ENCODE results near the gene NKAIN1. TPM values are rescaled to one million over a fixed set of nuclear protein-coding genes. Genes with fewer than 3 reads are reported as not detected.

The NKAIN1 gene
- total RNA-seq, 1 donor from 2014 or later, result not detected

- Histone ChIP-seq H3K9ac (ENCODE audit: low read depth in 1 of 3, low read length in 3 of 3) (no peak overlapping the region), H3K9me3 (ENCODE audit: control insufficient read depth in 3 of 3, low read length in 3 of 3) (no peaks in the 10 kb centered on the region), H3K36me3 (ENCODE audit: control insufficient read depth in 3 of 3, insufficient read depth in 3 of 3, low read length in 3 of 3) (no peaks in the 10 kb centered on the region), H3K27me3 (ENCODE audit: control insufficient read depth in 3 of 3, insufficient read depth in 3 of 3, low read length in 3 of 3) (peaks cover 0 to 10% (median 3%) of the 10 kb centered on the region in 3 donors), H3K4me3 (ENCODE audit: low read length in 3 of 3) (no peak overlapping the region), H3K27ac (ENCODE audit: low read depth, low read length) (no peak overlapping the region), H3K4me1 (ENCODE audit: control insufficient read depth in 3 of 3, insufficient read depth in 3 of 3, low read length in 3 of 3) (peaks cover 0 to 4% (median 4%) of the 10 kb centered on the region in 3 donors)
These were observed 18.6 kb downstream of the NKAIN1 start for GRCh38 chr1:31221072-31221471.

- Histone ChIP-seq H3K27ac (ENCODE audit: low read depth, low read length) (no peak overlapping the region), H3K4me1 (ENCODE audit: control insufficient read depth in 3 of 3, insufficient read depth in 3 of 3, low read length in 3 of 3) (peaks cover 5 to 12% (median 8%) of the 10 kb centered on the region in 3 donors), H3K9ac (ENCODE audit: low read depth in 1 of 3, low read length in 3 of 3) (no peak overlapping the region), H3K9me3 (ENCODE audit: control insufficient read depth in 3 of 3, low read length in 3 of 3) (no peaks in the 10 kb centered on the region), H3K4me3 (ENCODE audit: low read length in 3 of 3) (no peak overlapping the region), H3K27me3 (ENCODE audit: control insufficient read depth in 3 of 3, insufficient read depth in 3 of 3, low read length in 3 of 3) (peaks cover 0 to 8% (median under 1%) of the 10 kb centered on the region in 3 donors), H3K36me3 (ENCODE audit: control insufficient read depth in 3 of 3, insufficient read depth in 3 of 3, low read length in 3 of 3) (no peaks in the 10 kb centered on the region)
These were observed 20.2 kb downstream of the NKAIN1 start for GRCh38 chr1:31219489-31219888.

GRCh38 chr1:31218705-31219104 is 21.0 kb downstream of the NKAIN1 start:
- no peaks in the 10 kb centered on the region for H3K9me3 ChIP-seq (ENCODE audit: control insufficient read depth in 3 of 3, low read length in 3 of 3)

GRCh38 chr1:31216016-31216415 is 23.7 kb downstream of the NKAIN1 start:
- Histone ChIP-seq H3K36me3 (ENCODE audit: control insufficient read depth in 3 of 3, insufficient read depth in 3 of 3, low read length in 3 of 3) (no peaks in the 10 kb centered on the region), H3K4me1 (ENCODE audit: control insufficient read depth in 3 of 3, insufficient read depth in 3 of 3, low read length in 3 of 3) (peaks cover 5 to 12% (median 8%) of the 10 kb centered on the region in 3 donors), H3K9ac (ENCODE audit: low read depth in 1 of 3, low read length in 3 of 3) (peak overlapping the region in 1 of 3 donors; percentile 50), H3K27ac (ENCODE audit: low read depth, low read length) (no peak overlapping the region), H3K4me3 (ENCODE audit: low read length in 3 of 3) (no peak overlapping the region), H3K9me3 (ENCODE audit: control insufficient read depth in 3 of 3, low read length in 3 of 3) (no peaks in the 10 kb centered on the region), H3K27me3 (ENCODE audit: control insufficient read depth in 3 of 3, insufficient read depth in 3 of 3, low read length in 3 of 3) (no peaks in the 10 kb centered on the region)

More at GRCh38 chr1:31218705-31219104, 21.0 kb downstream of the NKAIN1 start:
- no peak overlapping the region for H3K4me3 ChIP-seq (ENCODE audit: low read length in 3 of 3)
- peaks cover 0 to 4% (median 0%) of the 10 kb centered on the region in 3 donors for H3K27me3 ChIP-seq (ENCODE audit: control insufficient read depth in 3 of 3, insufficient read depth in 3 of 3, low read length in 3 of 3)
- no peak overlapping the region for H3K27ac ChIP-seq (ENCODE audit: low read depth, low read length)
- H3K4me1 ChIP-seq (ENCODE audit: control insufficient read depth in 3 of 3, insufficient read depth in 3 of 3, low read length in 3 of 3), result peaks cover 5 to 12% (median 8%) of the 10 kb centered on the region in 3 donors
- H3K36me3 ChIP-seq (ENCODE audit: control insufficient read depth in 3 of 3, insufficient read depth in 3 of 3, low read length in 3 of 3), result no peaks in the 10 kb centered on the region
- no peak overlapping the region for H3K9ac ChIP-seq (ENCODE audit: low read depth in 1 of 3, low read length in 3 of 3)

GRCh38 chr1:31215065-31215570 is 24.6 kb downstream of the NKAIN1 start:
- Histone ChIP-seq H3K4me3 (ENCODE audit: low read length in 3 of 3) (no peak overlapping the region), H3K9me3 (ENCODE audit: control insufficient read depth in 3 of 3, low read length in 3 of 3) (no peaks in the 10 kb centered on the region), H3K36me3 (ENCODE audit: control insufficient read depth in 3 of 3, insufficient read depth in 3 of 3, low read length in 3 of 3) (no peaks in the 10 kb centered on the region), H3K4me1 (ENCODE audit: control insufficient read depth in 3 of 3, insufficient read depth in 3 of 3, low read length in 3 of 3) (peaks cover 5 to 12% (median 8%) of the 10 kb centered on the region in 3 donors), H3K9ac (ENCODE audit: low read depth in 1 of 3, low read length in 3 of 3) (no peak overlapping the region), H3K27me3 (ENCODE audit: control insufficient read depth in 3 of 3, insufficient read depth in 3 of 3, low read length in 3 of 3) (no peaks in the 10 kb centered on the region), H3K27ac (ENCODE audit: low read depth, low read length) (no peak overlapping the region)

- H3K9me3 ChIP-seq (ENCODE audit: control insufficient read depth in 3 of 3, low read length in 3 of 3), result no peaks in the 10 kb centered on the region
- no peak overlapping the region for H3K4me3 ChIP-seq (ENCODE audit: low read length in 3 of 3)
- no peaks in the 10 kb centered on the region for H3K36me3 ChIP-seq (ENCODE audit: control insufficient read depth in 3 of 3, insufficient read depth in 3 of 3, low read length in 3 of 3)
- H3K9ac ChIP-seq (ENCODE audit: low read depth in 1 of 3, low read length in 3 of 3), result no peak overlapping the region
- H3K27me3 ChIP-seq (ENCODE audit: control insufficient read depth in 3 of 3, insufficient read depth in 3 of 3, low read length in 3 of 3), result no peaks in the 10 kb centered on the region
- H3K27ac ChIP-seq (ENCODE audit: low read depth, low read length), result no peak overlapping the region
- H3K4me1 ChIP-seq (ENCODE audit: control insufficient read depth in 3 of 3, insufficient read depth in 3 of 3, low read length in 3 of 3), result peaks cover 5 to 12% (median 8%) of the 10 kb centered on the region in 3 donors
These were observed 25.2 kb downstream of the NKAIN1 start for GRCh38 chr1:31214316-31215064.

- H3K36me3 ChIP-seq (ENCODE audit: control insufficient read depth in 3 of 3, insufficient read depth in 3 of 3, low read length in 3 of 3), result no peaks in the 10 kb centered on the region
- no peaks in the 10 kb centered on the region for H3K9me3 ChIP-seq (ENCODE audit: control insufficient read depth in 3 of 3, low read length in 3 of 3)
- H3K9ac ChIP-seq (ENCODE audit: low read depth in 1 of 3, low read length in 3 of 3), result no peak overlapping the region
- H3K4me3 ChIP-seq (ENCODE audit: low read length in 3 of 3), result no peak overlapping the region
- no peaks in the 10 kb centered on the region for H3K27me3 ChIP-seq (ENCODE audit: control insufficient read depth in 3 of 3, insufficient read depth in 3 of 3, low read length in 3 of 3)
- H3K4me1 ChIP-seq (ENCODE audit: control insufficient read depth in 3 of 3, insufficient read depth in 3 of 3, low read length in 3 of 3), result peaks cover 0 to 7% (median 2%) of the 10 kb centered on the region in 3 donors
- no peak overlapping the region for H3K27ac ChIP-seq (ENCODE audit: low read depth, low read length)
These were observed 31.2 kb downstream of the NKAIN1 start for GRCh38 chr1:31208361-31208945.

GRCh38 chr1:31207569-31207968 is 32.1 kb downstream of the NKAIN1 start:
- H3K27ac ChIP-seq (ENCODE audit: low read depth, low read length), result no peak overlapping the region
- H3K4me3 ChIP-seq (ENCODE audit: low read length in 3 of 3), result no peak overlapping the region
- peaks cover 0 to 7% (median 2%) of the 10 kb centered on the region in 3 donors for H3K4me1 ChIP-seq (ENCODE audit: control insufficient read depth in 3 of 3, insufficient read depth in 3 of 3, low read length in 3 of 3)
- H3K9me3 ChIP-seq (ENCODE audit: control insufficient read depth in 3 of 3, low read length in 3 of 3), result no peaks in the 10 kb centered on the region
- H3K36me3 ChIP-seq (ENCODE audit: control insufficient read depth in 3 of 3, insufficient read depth in 3 of 3, low read length in 3 of 3), result no peaks in the 10 kb centered on the region
- no peaks in the 10 kb centered on the region for H3K27me3 ChIP-seq (ENCODE audit: control insufficient read depth in 3 of 3, insufficient read depth in 3 of 3, low read length in 3 of 3)
- H3K9ac ChIP-seq (ENCODE audit: low read depth in 1 of 3, low read length in 3 of 3), result peak overlapping the region in 1 of 3 donors; percentile 6

- H3K36me3 ChIP-seq (ENCODE audit: control insufficient read depth in 3 of 3, insufficient read depth in 3 of 3, low read length in 3 of 3), result no peaks in the 10 kb centered on the region
- no peaks in the 10 kb centered on the region for H3K27me3 ChIP-seq (ENCODE audit: control insufficient read depth in 3 of 3, insufficient read depth in 3 of 3, low read length in 3 of 3)
- no peaks in the 10 kb centered on the region for H3K9me3 ChIP-seq (ENCODE audit: control insufficient read depth in 3 of 3, low read length in 3 of 3)
- H3K4me1 ChIP-seq (ENCODE audit: control insufficient read depth in 3 of 3, insufficient read depth in 3 of 3, low read length in 3 of 3), result peaks cover 0 to 7% (median 2%) of the 10 kb centered on the region in 3 donors
- H3K27ac ChIP-seq (ENCODE audit: low read depth, low read length), result no peak overlapping the region
- no peak overlapping the region for H3K4me3 ChIP-seq (ENCODE audit: low read length in 3 of 3)
- H3K9ac ChIP-seq (ENCODE audit: low read depth in 1 of 3, low read length in 3 of 3), result no peak overlapping the region
These were observed 32.6 kb downstream of the NKAIN1 start for GRCh38 chr1:31207046-31207445.

- H3K9ac ChIP-seq (ENCODE audit: low read depth in 1 of 3, low read length in 3 of 3), result no peak overlapping the region
- H3K4me3 ChIP-seq (ENCODE audit: low read length in 3 of 3), result no peak overlapping the region
- no peaks in the 10 kb centered on the region for H3K36me3 ChIP-seq (ENCODE audit: control insufficient read depth in 3 of 3, insufficient read depth in 3 of 3, low read length in 3 of 3)
- no peak overlapping the region for H3K27ac ChIP-seq (ENCODE audit: low read depth, low read length)
- H3K27me3 ChIP-seq (ENCODE audit: control insufficient read depth in 3 of 3, insufficient read depth in 3 of 3, low read length in 3 of 3), result no peaks in the 10 kb centered on the region
- H3K4me1 ChIP-seq (ENCODE audit: control insufficient read depth in 3 of 3, insufficient read depth in 3 of 3, low read length in 3 of 3), result peaks cover 0 to 7% (median 2%) of the 10 kb centered on the region in 3 donors
- no peaks in the 10 kb centered on the region for H3K9me3 ChIP-seq (ENCODE audit: control insufficient read depth in 3 of 3, low read length in 3 of 3)
These were observed 36.5 kb downstream of the NKAIN1 start for GRCh38 chr1:31203215-31203614.
